T47D (cell line): ENCODE data around the gene STX8.

Experiments used
- DNase-seq, 2 experiments: peaks; one replicate each; pipeline versions ENCODE4 v3.0.0 to v3.0.0-alpha.2; 2011 to 2012; ENCODE audit warnings: low read depth in 1 of 2, low spot score in 1 of 2
- JUND ChIP-seq: IDR thresholded peaks from 2 replicates; pipeline ENCODE4 v1.6.1; 2012; ENCODE audit warnings: low read depth
- in situ Hi-C: cut with HindIII; loops from 2 replicates; pipeline ENCODE4 v1.10.0; 2016; ENCODE audit warnings: low sequenced_read_pairs, low pct_unique_long_range_greater_than_20kb

Gene STX8

GRCh38 chr17:9517396-9517795 is 58.2 kb downstream of the STX8 start:
- no peak for DNase-seq
- in situ Hi-C loops = no loop called here
- no peak for TF ChIP-seq JUND

- TF ChIP-seq JUND = no peak
- DNase-seq = no peak
- in situ Hi-C loops = no loop called here
These were observed 62.4 kb downstream of the STX8 start for GRCh38 chr17:9513266-9513665.

GRCh38 chr17:9512323-9513168 is 63.1 kb downstream of the STX8 start:
- DNase-seq = no peak
- in situ Hi-C loops = no loop called here
- TF ChIP-seq JUND = no peak

GRCh38 chr17:9509236-9509816 is 66.3 kb downstream of the STX8 start:
- no peak for DNase-seq
- no peak for TF ChIP-seq JUND
- in situ Hi-C loops = no loop called here

GRCh38 chr17:9499041-9499440 is 76.6 kb downstream of the STX8 start:
- in situ Hi-C loops = no loop called here
- DNase-seq = no peak
- TF ChIP-seq JUND = no peak

- in situ Hi-C loops = no loop called here
- DNase-seq = no peak
- no peak for TF ChIP-seq JUND
These were observed 77.1 kb downstream of the STX8 start for GRCh38 chr17:9498490-9498889.

- in situ Hi-C loops = no loop called here
- no peak for TF ChIP-seq JUND
- no peak for DNase-seq
These were observed 87.1 kb downstream of the STX8 start for GRCh38 chr17:9488556-9488955.

GRCh38 chr17:9487406-9487805 is 88.2 kb downstream of the STX8 start:
- no peak for TF ChIP-seq JUND
- in situ Hi-C loops = no loop called here
- no peak for DNase-seq

GRCh38 chr17:9484789-9485188 is 90.8 kb downstream of the STX8 start:
- no peak for TF ChIP-seq JUND
- no peak for DNase-seq
- in situ Hi-C loops = no loop called here

GRCh38 chr17:9479964-9480363 is 95.7 kb downstream of the STX8 start:
- DNase-seq = no peak
- in situ Hi-C loops = no loop called here
- no peak for TF ChIP-seq JUND

GRCh38 chr17:9478889-9479288 is 96.7 kb downstream of the STX8 start:
- no peak for TF ChIP-seq JUND
- in situ Hi-C loops = no loop called here
- no peak for DNase-seq

- in situ Hi-C loops = no loop called here
- no peak for DNase-seq
- no peak for TF ChIP-seq JUND
These were observed 100.4 kb downstream of the STX8 start for GRCh38 chr17:9475101-9475658.

- TF ChIP-seq JUND = no peak
- no peak for DNase-seq
- in situ Hi-C loops = no loop called here
These were observed 101.9 kb downstream of the STX8 start for GRCh38 chr17:9473711-9474110.

- in situ Hi-C loops = no loop called here
These were observed 103.1 kb downstream of the STX8 start for GRCh38 chr17:9472541-9472940.

More at GRCh38 chr17:9472541-9472940, 103.1 kb downstream of the STX8 start:
- no peak for DNase-seq
- TF ChIP-seq JUND = no peak
